Measurements from ENCODE around the gene MAP2.
"Not testable (repeated sequence)": the region's sequence is repeated elsewhere in the genome, so short reads cannot be mapped to it uniquely, and the experiment has no call there.

MAP2 gene

GRCh38 chr2:209598227-209598626 is 174.4 kb downstream of the MAP2 start:
- not testable (repeated sequence) for DNase-seq

DNA sequence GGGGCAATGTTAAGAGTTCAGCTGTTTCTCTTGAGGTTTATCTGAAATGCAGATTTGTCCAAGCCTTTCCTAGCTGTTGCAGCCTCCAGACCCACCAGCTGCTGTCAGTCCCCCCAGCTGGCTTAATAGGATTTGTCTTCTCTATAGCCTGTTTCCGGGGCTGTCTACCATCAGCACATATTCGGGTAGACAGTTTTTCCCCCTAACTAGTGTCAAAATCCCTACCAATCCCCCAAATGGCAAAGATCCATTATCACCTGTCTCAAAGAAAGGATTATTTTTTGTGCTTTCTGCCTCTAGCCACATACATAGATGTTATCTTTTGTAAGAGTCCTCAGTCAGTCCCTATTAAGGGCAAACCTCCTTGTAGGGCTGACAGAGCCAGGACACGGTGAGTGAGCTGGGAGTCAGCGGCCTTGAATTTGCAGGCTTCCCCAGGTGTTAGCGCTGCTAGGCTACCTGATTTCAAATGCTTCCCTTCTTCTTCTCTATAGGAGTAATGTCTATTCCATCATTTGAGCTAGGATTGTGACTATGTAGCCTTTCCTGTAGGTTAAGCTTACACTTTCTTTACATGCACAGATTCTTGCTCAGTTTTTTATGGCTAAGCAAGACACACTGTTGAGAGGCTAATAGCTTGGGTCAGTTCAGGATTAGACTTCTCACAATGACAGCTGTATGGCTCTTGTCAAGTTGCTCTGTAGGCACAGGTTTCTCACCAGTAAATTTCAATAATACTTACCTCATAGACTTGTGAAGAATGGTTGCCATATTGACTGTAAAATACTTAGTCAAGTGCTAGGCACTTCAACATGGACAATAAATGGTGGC is 176.7 kb downstream of the MAP2 start:
- peak; percentile 29 for DNase-seq

- no peak for DNase-seq
Measured at GRCh38 chr2:209601497-209601896, 177.7 kb downstream of the MAP2 start.

DNA sequence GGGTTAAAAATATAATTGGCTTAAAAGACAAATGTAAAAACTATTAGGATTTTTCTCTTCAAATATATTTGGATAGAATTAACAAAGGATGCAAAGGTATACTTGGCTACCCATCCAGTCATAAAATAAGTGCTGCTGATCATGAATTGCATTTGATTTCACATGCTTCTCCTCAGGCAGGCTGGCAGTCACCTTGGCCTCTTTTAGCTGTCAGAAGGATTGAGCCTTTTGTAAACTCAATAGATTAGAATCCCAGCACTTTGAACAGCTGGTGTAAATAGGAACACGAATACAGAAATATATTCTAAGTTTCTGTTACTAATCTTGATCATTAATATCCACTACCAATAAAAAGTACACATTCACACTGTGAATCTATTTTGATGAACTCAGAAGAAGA is 178.4 kb downstream of the MAP2 start:
- no peak for DNase-seq

GRCh38 chr2:209609531-209609930 is 185.7 kb downstream of the MAP2 start:
- no peak for DNase-seq

GRCh38 chr2:209610631-209611030 is 186.8 kb downstream of the MAP2 start:
- no peak for DNase-seq

- DNase-seq: no peak
Measured at GRCh38 chr2:209613649-209614305, 189.9 kb downstream of the MAP2 start.

DNA sequence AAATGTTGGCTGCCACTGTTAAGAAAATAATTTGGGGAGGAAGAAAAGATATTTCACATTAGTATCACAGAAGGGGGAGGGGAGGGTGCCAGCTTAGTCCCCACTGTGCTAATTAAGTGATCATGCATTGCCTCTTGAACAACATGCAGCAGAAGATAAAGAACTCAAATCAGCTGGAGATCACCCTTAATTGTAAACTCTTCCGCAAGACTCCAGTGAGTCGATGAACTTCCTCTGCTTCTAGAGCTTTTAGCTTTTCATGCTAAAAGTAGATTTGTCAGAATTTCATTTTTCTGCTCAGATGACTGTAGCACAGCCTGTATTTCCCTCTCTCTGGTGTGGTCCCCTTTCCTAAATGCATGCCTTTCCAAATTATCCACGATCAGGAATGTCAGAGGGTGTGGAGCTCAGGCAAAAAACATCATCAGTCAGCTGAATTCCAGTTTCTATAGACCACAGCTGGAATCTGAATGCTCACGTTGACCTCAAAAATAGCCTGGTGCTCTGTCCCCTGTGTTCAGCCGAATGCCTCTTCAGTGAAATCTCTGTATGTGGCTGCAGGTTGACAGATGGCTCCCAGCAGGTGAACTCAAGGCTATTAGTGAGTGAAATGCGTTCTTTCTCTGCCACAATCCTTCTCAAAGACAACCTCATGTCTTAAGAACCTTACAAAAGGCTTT is 191.0 kb downstream of the MAP2 start:
- no peak for DNase-seq

DNA sequence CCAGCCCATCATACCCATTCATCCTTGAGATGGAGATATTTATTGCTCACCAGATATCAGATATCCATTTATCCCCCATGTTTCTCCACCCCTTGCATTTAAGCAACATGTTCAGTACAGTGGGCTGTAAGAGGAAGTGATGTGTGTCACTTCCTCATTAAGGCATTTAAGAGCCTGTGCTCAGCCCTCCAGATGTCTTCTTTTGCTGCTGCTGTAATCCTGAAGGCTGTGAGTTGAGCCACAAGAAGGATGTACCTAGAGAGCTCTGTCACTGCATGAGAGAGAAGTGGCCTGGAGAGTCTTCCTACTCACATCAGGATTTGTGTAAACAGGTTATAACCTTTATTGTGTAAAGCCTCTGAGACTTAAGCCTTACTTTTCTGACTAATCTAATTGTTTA is 195.9 kb downstream of the MAP2 start:
- no peak for DNase-seq

DNA sequence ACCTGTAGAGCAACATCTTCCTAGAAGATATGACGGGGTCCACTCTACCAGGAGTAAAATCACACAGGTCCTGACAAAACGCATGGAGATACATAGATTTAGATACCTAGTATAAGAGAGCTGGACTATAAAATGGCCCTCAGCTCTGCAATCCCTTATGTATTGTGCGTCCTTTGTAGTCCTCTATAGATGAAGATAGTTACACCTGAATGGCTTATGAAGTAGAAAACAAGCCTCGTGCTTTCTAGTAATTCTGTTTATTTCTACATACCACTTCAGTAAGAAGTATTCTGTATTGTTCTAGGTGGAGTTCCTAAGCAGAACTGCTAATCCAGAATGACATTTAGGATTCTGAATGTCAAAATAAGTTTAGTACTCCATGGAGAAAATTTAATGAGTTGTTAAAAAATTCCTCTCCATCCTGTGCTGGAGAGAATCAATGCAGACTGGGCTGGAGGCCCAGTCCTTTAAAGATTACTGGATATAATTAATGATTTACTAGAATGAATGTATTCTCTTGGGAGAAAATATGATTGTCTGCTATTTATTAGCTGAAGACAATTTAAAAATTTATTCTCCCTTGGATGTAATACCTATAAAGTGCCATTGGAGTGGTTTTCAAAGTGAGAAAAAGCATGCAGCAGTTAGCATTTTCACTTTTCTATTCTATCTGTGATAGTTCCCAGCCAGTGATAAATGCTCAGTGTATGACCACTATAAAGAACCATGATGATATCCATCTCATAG is 200.5 kb downstream of the MAP2 start:
- DNase-seq: no peak

DNA sequence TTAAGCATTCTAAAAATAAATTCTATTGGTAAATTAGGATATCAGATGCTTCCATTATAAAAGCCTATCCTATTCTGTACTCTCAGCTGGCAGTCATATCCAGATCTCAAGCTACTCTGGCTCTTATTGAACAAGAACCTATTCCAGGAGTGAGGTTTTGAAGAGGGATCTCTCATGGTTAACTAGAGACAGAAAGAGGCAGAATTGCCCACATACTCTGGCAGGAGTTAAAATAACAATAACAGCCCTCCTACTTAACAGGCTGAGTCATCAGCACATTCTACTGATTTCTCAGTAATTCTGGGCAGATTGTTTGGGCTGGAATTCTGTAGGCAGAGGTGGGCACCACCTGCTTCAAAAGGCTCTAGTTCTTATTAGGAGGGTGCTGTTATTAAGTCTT is 205.8 kb downstream of the MAP2 start:
- DNase-seq: no peak

DNA sequence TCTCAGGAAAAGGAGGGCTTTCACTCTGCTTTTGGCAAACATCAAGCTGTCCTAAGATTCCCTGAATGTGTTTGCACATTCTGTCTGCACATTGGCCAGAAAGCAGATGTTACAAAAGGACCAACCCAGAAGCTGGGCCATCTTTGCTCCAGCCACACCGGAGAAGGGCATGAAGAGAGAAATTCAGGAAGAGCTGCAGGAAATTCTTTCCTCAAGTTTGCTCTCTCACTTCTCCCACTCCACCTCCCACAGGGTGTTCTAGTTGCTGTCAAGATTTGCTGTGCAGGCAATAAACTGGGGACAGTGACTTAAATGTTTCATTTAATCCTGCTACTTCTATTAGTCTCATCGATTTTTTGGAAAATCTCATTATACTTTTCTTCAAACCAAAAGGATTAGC is 210.1 kb downstream of the MAP2 start:
- no peak for DNase-seq

DNA sequence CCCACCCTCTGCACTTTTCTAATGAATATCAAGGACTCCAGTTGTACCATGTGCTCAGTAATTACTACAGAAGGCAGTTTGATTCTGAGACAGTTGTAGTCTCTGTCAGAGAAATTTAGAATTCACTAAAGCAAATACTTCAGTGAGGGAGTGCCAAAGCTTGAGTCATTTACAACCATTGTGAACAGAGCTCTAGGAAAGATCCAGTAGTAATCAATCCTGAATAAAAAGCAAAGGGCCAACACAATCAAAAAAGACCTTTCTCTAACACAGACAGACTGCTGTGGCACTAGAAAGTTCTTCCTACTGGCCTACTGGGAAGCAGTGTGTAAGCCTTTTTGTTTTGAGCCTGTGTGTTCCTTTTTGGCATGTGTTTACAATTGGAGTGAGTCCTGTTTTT is 212.2 kb downstream of the MAP2 start:
- no peak for DNase-seq

GRCh38 chr2:209637293-209637692 is 213.4 kb downstream of the MAP2 start:
- no peak for DNase-seq

GRCh38 chr2:209638346-209638745 is 214.5 kb downstream of the MAP2 start:
- DNase-seq: no peak

GRCh38 chr2:209640358-209640757 is 216.5 kb downstream of the MAP2 start:
- DNase-seq: no peak

GRCh38 chr2:209642146-209642820 is 218.4 kb downstream of the MAP2 start:
- no peak for DNase-seq

GRCh38 chr2:209644842-209645241 is 221.0 kb downstream of the MAP2 start:
- no peak for DNase-seq

DNA sequence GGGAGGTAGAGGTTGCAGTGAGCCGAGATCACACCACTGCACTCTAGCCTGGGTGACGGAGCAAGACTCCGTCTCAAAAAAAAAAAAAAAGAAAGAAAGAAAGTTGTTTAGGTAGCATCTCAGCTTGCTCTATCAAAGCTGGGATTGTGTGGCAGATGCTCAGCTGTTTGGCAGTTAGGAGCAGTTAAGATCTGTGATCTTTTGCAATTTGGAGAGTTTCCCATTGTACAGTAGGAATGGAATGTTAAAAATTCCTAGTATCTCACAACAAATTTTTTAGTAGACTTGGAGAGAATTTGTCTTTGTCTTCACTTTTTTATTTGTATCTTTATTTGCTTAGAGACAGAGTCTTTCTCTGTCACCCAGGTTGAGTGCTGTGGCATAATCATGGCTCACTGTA is 224.9 kb downstream of the MAP2 start:
- DNase-seq: no peak

- DNase-seq: no peak
Measured at GRCh38 chr2:209653134-209653533, 229.3 kb downstream of the MAP2 start.

GRCh38 chr2:209661286-209661894 is 237.5 kb downstream of the MAP2 start:
- DNase-seq: peak; percentile 50

- no peak for DNase-seq
Measured at GRCh38 chr2:209662021-209662420, 238.2 kb downstream of the MAP2 start.
